Endothelial cell of umbilical vein (primary cell): ENCODE data around the gene TNS4.

ENCODE experiments used
- EZH2 ChIP-seq: IDR thresholded peaks from 2 replicates; pipeline ENCODE4 v1.6.1; 2012; ENCODE audit warnings: borderline replicate concordance, low read depth, mild to moderate bottlenecking, moderate library complexity, low read length, inconsistent platforms; ENCODE audit not compliant: severe bottlenecking
- POLR2AphosphoS5 ChIP-seq: IDR thresholded peaks from 2 replicates; pipeline ENCODE4 v1.6.1; 2012; ENCODE audit warnings: low read depth, mild to moderate bottlenecking, control low read depth, low read length, moderate library complexity; ENCODE audit not compliant: insufficient read depth
- TF ChIP-seq, protein P1 (sequence below), 2 donors: IDR thresholded peaks; 1 replicate in 1 of 2; 2 replicates in 1 of 2; pipeline ENCODE4 v1.5.1; 2011; ENCODE audit warnings: low read length in 2 of 2, mild to moderate bottlenecking in 2 of 2, moderate library complexity in 2 of 2, control low read depth in 1 of 2, inconsistent platforms in 1 of 2, low read depth in 1 of 2; ENCODE audit not compliant: insufficient read depth in 1 of 2; ENCODE audit errors: extremely low read depth in 1 of 2

GRCh38 chr17:40481106-40481505 is 20.3 kb downstream of the TNS4 start:
- no peak for TF ChIP-seq POLR2AphosphoS5
- TF ChIP-seq, protein P1, sequence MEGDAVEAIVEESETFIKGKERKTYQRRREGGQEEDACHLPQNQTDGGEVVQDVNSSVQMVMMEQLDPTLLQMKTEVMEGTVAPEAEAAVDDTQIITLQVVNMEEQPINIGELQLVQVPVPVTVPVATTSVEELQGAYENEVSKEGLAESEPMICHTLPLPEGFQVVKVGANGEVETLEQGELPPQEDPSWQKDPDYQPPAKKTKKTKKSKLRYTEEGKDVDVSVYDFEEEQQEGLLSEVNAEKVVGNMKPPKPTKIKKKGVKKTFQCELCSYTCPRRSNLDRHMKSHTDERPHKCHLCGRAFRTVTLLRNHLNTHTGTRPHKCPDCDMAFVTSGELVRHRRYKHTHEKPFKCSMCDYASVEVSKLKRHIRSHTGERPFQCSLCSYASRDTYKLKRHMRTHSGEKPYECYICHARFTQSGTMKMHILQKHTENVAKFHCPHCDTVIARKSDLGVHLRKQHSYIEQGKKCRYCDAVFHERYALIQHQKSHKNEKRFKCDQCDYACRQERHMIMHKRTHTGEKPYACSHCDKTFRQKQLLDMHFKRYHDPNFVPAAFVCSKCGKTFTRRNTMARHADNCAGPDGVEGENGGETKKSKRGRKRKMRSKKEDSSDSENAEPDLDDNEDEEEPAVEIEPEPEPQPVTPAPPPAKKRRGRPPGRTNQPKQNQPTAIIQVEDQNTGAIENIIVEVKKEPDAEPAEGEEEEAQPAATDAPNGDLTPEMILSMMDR (IDR thresholded peaks at IDR 0.05; ENCODE audit: extremely low read depth in 1 of 2, insufficient read depth in 1 of 2, low read depth in 1 of 2, low read length in 2 of 2): no peak
- TF ChIP-seq EZH2: no peak
